ENCODE data around the gene DIAPH1.

Gene DIAPH1

GRCh38 chr5:141516672-141517025, 102.2 kb downstream of the DIAPH1 start:
- Histone ChIP-seq H3K9me3 (replicated peaks; ENCODE audit: insufficient read depth, low read length) (no peaks in the 10 kb centered on the region), H3K9me2 (replicated peaks; ENCODE audit: insufficient read depth, low read length) (no peaks in the 10 kb centered on the region), H3F3A (ENCODE audit: insufficient read depth, low read length) (peaks cover 25% of the 10 kb centered on the region), H3K4me2 (ENCODE audit: low read depth, low read length) (no peak overlapping the region), H3K27ac (ENCODE audit: low read length) (peak overlapping the region; percentile 19; the same call in 1 of the 2 replicates), H3K9ac (ENCODE audit: low read length) (no peak overlapping the region), H3K4me1 (ENCODE audit: low read length) (peaks cover 36% of the 10 kb centered on the region), H3K36me3 (replicated peaks; ENCODE audit: insufficient read depth, low read length) (no peaks in the 10 kb centered on the region; the same call in none of the 2 replicates), H3K4me3 (ENCODE audit: low read length) (no peak overlapping the region), H4K20me1 (ENCODE audit: insufficient read depth, low read length) (no peaks in the 10 kb centered on the region), H3K27me3 (replicated peaks; ENCODE audit: insufficient read depth, low read length) (no peaks in the 10 kb centered on the region), H2AFZ (ENCODE audit: low read length) (no peak overlapping the region), H3K79me2 (ENCODE audit: low read length) (no peaks in the 10 kb centered on the region)
- DNase-seq: no peak
- TF ChIP-seq CTCF (IDR thresholded peaks at IDR 0.05; ENCODE audit: low read length) (no peak), EZH2 (optimal IDR thresholded peaks at IDR 0.05; ENCODE audit: low read depth, low read length) (no peak), EZH2phosphoT487 (IDR thresholded peaks at IDR 0.05; ENCODE audit: low read length) (no peak)

- H3K9ac ChIP-seq (ENCODE audit: low read length): no peak overlapping the region
- peaks cover 40% of the 10 kb centered on the region for H3K4me1 ChIP-seq (ENCODE audit: low read length)
- no peaks in the 10 kb centered on the region for H3K79me2 ChIP-seq (ENCODE audit: low read length)
- H3K4me2 ChIP-seq (ENCODE audit: low read depth, low read length): no peak overlapping the region
- no peaks in the 10 kb centered on the region for H4K20me1 ChIP-seq (ENCODE audit: insufficient read depth, low read length)
- H3K4me3 ChIP-seq (ENCODE audit: low read length): no peak overlapping the region
- H3K27me3 ChIP-seq (replicated peaks; ENCODE audit: insufficient read depth, low read length): no peaks in the 10 kb centered on the region
- peak overlapping the region; percentile 19; the same call in 1 of the 2 replicates for H3K27ac ChIP-seq (ENCODE audit: low read length)
- H2AFZ ChIP-seq (ENCODE audit: low read length): no peak overlapping the region
- no peaks in the 10 kb centered on the region for H3K9me2 ChIP-seq (replicated peaks; ENCODE audit: insufficient read depth, low read length)
- H3K9me3 ChIP-seq (replicated peaks; ENCODE audit: insufficient read depth, low read length): no peaks in the 10 kb centered on the region
- peaks cover 25% of the 10 kb centered on the region for H3F3A ChIP-seq (ENCODE audit: insufficient read depth, low read length)
- no peaks in the 10 kb centered on the region; the same call in none of the 2 replicates for H3K36me3 ChIP-seq (replicated peaks; ENCODE audit: insufficient read depth, low read length)
- DNase-seq: no peak
- TF ChIP-seq CTCF (IDR thresholded peaks at IDR 0.05; ENCODE audit: low read length) (no peak), EZH2 (optimal IDR thresholded peaks at IDR 0.05; ENCODE audit: low read depth, low read length) (no peak), EZH2phosphoT487 (IDR thresholded peaks at IDR 0.05; ENCODE audit: low read length) (no peak)
Measured at GRCh38 chr5:141515946-141516671, 102.7 kb downstream of the DIAPH1 start.

- peaks cover 40% of the 10 kb centered on the region for H3K4me1 ChIP-seq (ENCODE audit: low read length)
Measured at GRCh38 chr5:141515141-141515540, 103.7 kb downstream of the DIAPH1 start.

More at GRCh38 chr5:141515141-141515540, 103.7 kb downstream of the DIAPH1 start:
- H3K9me2 ChIP-seq (replicated peaks; ENCODE audit: insufficient read depth, low read length): no peaks in the 10 kb centered on the region
- H3K79me2 ChIP-seq (ENCODE audit: low read length): no peaks in the 10 kb centered on the region
- H3F3A ChIP-seq (ENCODE audit: insufficient read depth, low read length): peaks cover 25% of the 10 kb centered on the region
- H3K27ac ChIP-seq (ENCODE audit: low read length): peak overlapping the region; percentile 83; the same call in 1 of the 2 replicates
- H3K9me3 ChIP-seq (replicated peaks; ENCODE audit: insufficient read depth, low read length): no peaks in the 10 kb centered on the region
- DNase-seq: no peak
- no peak overlapping the region for H2AFZ ChIP-seq (ENCODE audit: low read length)
- H3K36me3 ChIP-seq (replicated peaks; ENCODE audit: insufficient read depth, low read length): no peaks in the 10 kb centered on the region; the same call in none of the 2 replicates
- no peaks in the 10 kb centered on the region for H3K27me3 ChIP-seq (replicated peaks; ENCODE audit: insufficient read depth, low read length)
- no peak overlapping the region for H3K4me3 ChIP-seq (ENCODE audit: low read length)
- no peak overlapping the region for H3K9ac ChIP-seq (ENCODE audit: low read length)
- TF ChIP-seq CTCF (IDR thresholded peaks at IDR 0.05; ENCODE audit: low read length): no peak
- TF ChIP-seq EZH2phosphoT487 (IDR thresholded peaks at IDR 0.05; ENCODE audit: low read length): no peak
- no peak for TF ChIP-seq EZH2 (optimal IDR thresholded peaks at IDR 0.05; ENCODE audit: low read depth, low read length)
- no peaks in the 10 kb centered on the region for H4K20me1 ChIP-seq (ENCODE audit: insufficient read depth, low read length)
- no peak overlapping the region for H3K4me2 ChIP-seq (ENCODE audit: low read depth, low read length)
